Vagina (tissue), 2 donors: ENCODE data around the gene HDAC8. TPM values are rescaled to one million over a fixed set of nuclear protein-coding genes. Genes with fewer than 3 reads are reported as not detected.

ENCODE experiments used
- DNase-seq, 2 donors: peaks; one replicate each; pipeline ENCODE4 v3.0.0-alpha.2; 2017; ENCODE audit errors: extremely low spot score in 2 of 2
- H3K27ac ChIP-seq: fragments of 200-600 bp; sonication (generic); one replicate; pipeline ENCODE4 v1.5.1; 2019
- H3K27me3 ChIP-seq: fragments of 200-600 bp; sonication (generic); one replicate; pipeline ENCODE4 v1.5.1; 2019
- H3K36me3 ChIP-seq, 2 donors: fragments of 200-600 bp; sonication (generic); one replicate each; pipeline ENCODE4 v1.5.1; 2017 to 2019
- H3K4me1 ChIP-seq: fragments of 200-600 bp; sonication (generic); one replicate; pipeline ENCODE4 v1.5.1; 2019
- H3K4me3 ChIP-seq, 2 donors: fragments of 200-600 bp; sonication (generic); 1 replicate in 1 of 2; 2 replicates in 1 of 2; pipeline ENCODE4 v1.5.1; 2016 to 2019
- H3K9me3 ChIP-seq: fragments of 200-600 bp; sonication (generic); one replicate; pipeline ENCODE4 v1.5.1; 2019
- CTCF ChIP-seq, 3 experiments: fragments of 450-650 bp in 2 of 3; fragments of 200-600 bp in 1 of 3; sonication (generic) in 1 of 3; IDR thresholded peaks; one replicate each; pipeline ENCODE4 v1.5.1; 2017 to 2019; ENCODE audit warnings: antibody characterized with exemption in 3 of 3, mild to moderate bottlenecking in 2 of 3, moderate library complexity in 2 of 3
- POLR2A ChIP-seq, 2 donors: fragments of 450-650 bp; IDR thresholded peaks; one replicate each; pipeline ENCODE4 v1.6.1; 2017; ENCODE audit warnings: antibody characterized with exemption in 2 of 2, mild to moderate bottlenecking in 2 of 2, moderate library complexity in 2 of 2
- POLR2AphosphoS5 ChIP-seq, 2 donors: sonication (generic); formaldehyde crosslinking; IDR thresholded peaks; one replicate each; pipeline ENCODE4 v1.9.0; 2017; ENCODE audit warnings: antibody characterized with exemption in 2 of 2, mild to moderate bottlenecking in 2 of 2, low read depth in 1 of 2; ENCODE audit not compliant: insufficient read depth in 1 of 2
- intact Hi-C: fragments of 100-400 bp; cut with DNase I; formaldehyde crosslinking; loops from one replicate; pipeline ENCODE4 v1.15.1; 2023
- total RNA-seq: library from RNA; depleted of rRNA; stranded (reverse); fragments of >200 nt; gene quantifications from one replicate; pipeline ENCODE4 v1.2.3, GENCODE V29; 2016

HDAC8 gene
- total RNA-seq, 1 donor from 2014 or later = 33.4 TPM

GRCh38 chrX:72365126-72365525, 207.5 kb downstream of the HDAC8 start:
- Histone ChIP-seq H3K27me3 (no peaks in the 10 kb centered on the region), H3K27ac (no peak overlapping the region), H3K4me1 (no peaks in the 10 kb centered on the region), H3K9me3 (no peaks in the 10 kb centered on the region), H3K36me3 (no peaks in the 10 kb centered on the region), H3K4me3 (no peak overlapping the region)
- DNase-seq = peak in 1 of 2 donors; percentile 11
- intact Hi-C loops = no loop called here
- TF ChIP-seq POLR2A (IDR thresholded peaks at IDR 0.05) (no peak), POLR2AphosphoS5 (IDR thresholded peaks at IDR 0.05; ENCODE audit: insufficient read depth in 1 of 2, low read depth in 1 of 2) (no peak), CTCF (IDR thresholded peaks at IDR 0.05) (no peak)

DNA sequence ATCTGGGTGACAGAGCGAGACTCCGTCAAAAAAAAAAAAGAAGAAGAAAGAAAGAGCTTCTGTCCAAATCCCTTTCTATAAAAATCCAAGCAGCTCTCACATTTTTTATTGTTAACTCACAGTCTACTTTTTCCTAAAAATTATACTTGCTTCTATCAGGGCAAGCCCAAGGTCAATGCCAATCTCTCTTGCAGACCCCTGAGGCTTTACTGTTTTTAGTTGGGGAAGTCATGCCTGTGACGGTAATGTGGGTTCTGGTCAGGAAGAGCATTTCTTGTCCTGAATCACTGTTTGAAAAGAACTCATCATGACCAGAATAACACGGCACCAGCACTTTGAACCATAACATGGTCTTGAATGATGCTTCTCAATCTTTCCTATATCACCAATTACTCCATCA, 212.3 kb downstream of the HDAC8 start:
- Histone ChIP-seq H3K27ac (no peak overlapping the region), H3K9me3 (no peaks in the 10 kb centered on the region), H3K27me3 (no peaks in the 10 kb centered on the region), H3K4me3 (no peak overlapping the region), H3K4me1 (no peaks in the 10 kb centered on the region), H3K36me3 (no peaks in the 10 kb centered on the region)
- TF ChIP-seq CTCF (IDR thresholded peaks at IDR 0.05) = no peak
- no peak for TF ChIP-seq POLR2AphosphoS5 (IDR thresholded peaks at IDR 0.05; ENCODE audit: insufficient read depth in 1 of 2, low read depth in 1 of 2)
- no peak for TF ChIP-seq POLR2A (IDR thresholded peaks at IDR 0.05)
- no peak for DNase-seq
- intact Hi-C loops = no loop called here

GRCh38 chrX:72358313-72358712, 214.3 kb downstream of the HDAC8 start:
- Histone ChIP-seq H3K9me3 (no peaks in the 10 kb centered on the region), H3K4me3 (no peak overlapping the region), H3K27me3 (no peaks in the 10 kb centered on the region), H3K27ac (no peak overlapping the region), H3K4me1 (no peaks in the 10 kb centered on the region), H3K36me3 (no peaks in the 10 kb centered on the region)
- TF ChIP-seq CTCF (IDR thresholded peaks at IDR 0.05) (no peak), POLR2A (IDR thresholded peaks at IDR 0.05) (no peak), POLR2AphosphoS5 (IDR thresholded peaks at IDR 0.05; ENCODE audit: insufficient read depth in 1 of 2, low read depth in 1 of 2) (no peak)
- no peak for DNase-seq
- intact Hi-C loops = no loop called here

DNA sequence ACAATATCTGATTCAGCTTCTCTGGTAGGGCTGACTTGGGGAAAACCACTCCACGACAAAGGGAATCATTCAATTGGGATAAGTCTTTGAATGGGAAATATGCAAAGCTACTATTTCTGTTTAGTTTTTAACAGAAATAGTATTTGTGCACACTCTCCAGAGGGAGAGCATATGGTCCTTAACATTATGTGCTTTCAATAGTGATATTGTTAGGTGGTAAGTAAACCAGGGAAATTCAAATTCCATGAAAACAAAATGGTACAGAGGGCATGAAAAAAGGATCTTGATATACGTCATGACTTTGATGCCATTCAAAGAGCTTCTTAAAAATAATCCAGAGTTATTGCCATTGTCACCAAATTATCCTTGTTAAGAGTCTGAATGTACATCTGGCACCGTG, 219.9 kb downstream of the HDAC8 start:
- TF ChIP-seq CTCF (IDR thresholded peaks at IDR 0.05) (no peak), POLR2AphosphoS5 (IDR thresholded peaks at IDR 0.05; ENCODE audit: insufficient read depth in 1 of 2, low read depth in 1 of 2) (no peak), POLR2A (IDR thresholded peaks at IDR 0.05) (no peak)
- intact Hi-C loops = no loop called here
- Histone ChIP-seq H3K27me3 (no peaks in the 10 kb centered on the region), H3K27ac (no peak overlapping the region), H3K4me1 (peaks cover 7% of the 10 kb centered on the region), H3K9me3 (no peaks in the 10 kb centered on the region), H3K36me3 (no peaks in the 10 kb centered on the region), H3K4me3 (no peak overlapping the region)
- no peak for DNase-seq

DNA sequence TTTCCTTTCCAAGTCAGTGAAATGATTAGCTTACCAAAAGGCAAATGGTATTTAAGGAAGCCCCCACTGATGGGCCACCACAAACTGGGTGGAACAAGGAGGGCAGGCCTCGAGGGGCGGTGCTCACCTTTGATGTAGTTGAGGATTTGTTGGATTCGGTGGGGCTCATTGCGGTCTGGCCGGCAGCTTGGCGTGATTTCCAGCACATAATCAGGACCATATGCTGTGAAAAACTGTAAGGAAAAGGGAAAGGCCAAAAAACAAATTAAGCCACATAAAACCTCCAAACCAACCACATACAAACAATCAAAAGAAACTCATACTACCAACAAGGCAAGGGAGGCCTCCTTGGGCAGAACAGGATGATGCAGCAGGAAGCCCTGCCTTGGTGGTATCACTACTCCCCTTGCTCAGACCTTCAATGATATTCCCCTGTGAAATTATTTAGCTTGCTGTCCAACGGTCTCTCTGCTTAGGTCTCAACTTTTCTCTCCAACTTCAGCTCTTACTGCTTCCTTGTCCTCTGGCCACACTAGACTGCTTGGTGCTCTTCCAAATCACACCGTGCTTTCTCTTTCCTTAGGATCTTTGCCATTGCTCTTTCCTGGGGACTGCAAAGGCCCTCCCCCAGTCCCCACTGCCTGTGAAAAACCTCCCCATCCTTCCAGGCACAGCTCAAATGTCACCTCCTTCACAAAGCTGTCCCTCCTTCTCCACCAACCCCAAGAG, 220.9 kb downstream of the HDAC8 start:
- Histone ChIP-seq H3K4me3 (no peak overlapping the region), H3K4me1 (peaks cover 7% of the 10 kb centered on the region), H3K27me3 (no peaks in the 10 kb centered on the region), H3K9me3 (no peaks in the 10 kb centered on the region), H3K27ac (no peak overlapping the region), H3K36me3 (no peaks in the 10 kb centered on the region)
- no peak for DNase-seq
- intact Hi-C loops = no loop called here
- TF ChIP-seq CTCF (IDR thresholded peaks at IDR 0.05) (no peak), POLR2A (IDR thresholded peaks at IDR 0.05) (no peak), POLR2AphosphoS5 (IDR thresholded peaks at IDR 0.05; ENCODE audit: insufficient read depth in 1 of 2, low read depth in 1 of 2) (no peak)
